Heart left ventricle (tissue), 16 donors: Measurements from ENCODE around the gene JPH2. TPM values are rescaled to one million over a fixed set of nuclear protein-coding genes. Genes with fewer than 3 reads are reported as not detected.

Experiments used
- ATAC-seq, 4 donors: fragments of 200-7000 bp; cut with Tn5 transposase; one replicate each; pipeline ENCODE4 v1.9.1; 2020 to 2022; ENCODE audit warnings: moderate library complexity in 4 of 4, mild to moderate bottlenecking in 3 of 4, moderate number of reproducible peaks in 1 of 4
- DNase-seq, 5 donors: peaks; one replicate each; pipeline ENCODE4 v3.0.0-alpha.2; 2020
- H3K27ac ChIP-seq, 12 donors: fragments of 200-600 bp; sonication (generic) in 4 of 12; one replicate each; pipeline versions ENCODE4 v1.5.0 to v1.8.0; 2016 to 2022; ENCODE audit warnings: mild to moderate bottlenecking in 2 of 12
- H3K27me3 ChIP-seq, 9 donors: fragments of 200-600 bp; sonication (generic) in 2 of 9; one replicate each; pipeline versions ENCODE4 v1.5.1 to v1.8.0; 2016 to 2022; ENCODE audit warnings: mild to moderate bottlenecking in 3 of 9
- H3K36me3 ChIP-seq, 9 donors: fragments of 200-600 bp; sonication (generic) in 2 of 9; one replicate each; pipeline versions ENCODE4 v1.5.0 to v1.8.0; 2018 to 2022; ENCODE audit warnings: mild to moderate bottlenecking in 2 of 9
- H3K4me1 ChIP-seq, 12 donors: fragments of 200-600 bp; sonication (generic) in 4 of 12; one replicate each; pipeline versions ENCODE4 v1.5.0 to v1.8.0; 2016 to 2022; ENCODE audit warnings: mild to moderate bottlenecking in 3 of 12
- H3K4me3 ChIP-seq, 12 donors: fragments of 200-600 bp; sonication (generic) in 4 of 12; one replicate each; pipeline versions ENCODE4 v1.5.0 to v1.8.0; 2017 to 2022; ENCODE audit warnings: mild to moderate bottlenecking in 9 of 12, moderate library complexity in 4 of 12
- H3K9me3 ChIP-seq, 12 donors: fragments of 200-600 bp; sonication (generic) in 4 of 12; one replicate each; pipeline versions ENCODE4 v1.5.0 to v1.8.0; 2016 to 2022; ENCODE audit warnings: mild to moderate bottlenecking in 1 of 12
- POLR2A ChIP-seq, 2 donors: fragments of 450-650 bp; IDR thresholded peaks; one replicate each; pipeline ENCODE4 v1.6.1; 2017; ENCODE audit warnings: antibody characterized with exemption in 2 of 2, mild to moderate bottlenecking in 2 of 2, moderate library complexity in 2 of 2
- WGBS, 4 donors: extraction: QIAGEN DNeasy Blood & Tissue Kit in 2 of 4; methylation state at CpG; one replicate each; pipeline versions ENCODE4 v1.1.5 to v1.1.7; 2013 to 2018; 5-methylcytosine and 5-hydroxymethylcytosine counted together
- intact Hi-C, 10 donors: fragments of 100-400 bp; cut with DNase I; formaldehyde crosslinking; loops; one replicate each; pipeline versions ENCODE4 v1.11.1 to v1.14.2; 2022
- polyA plus RNA-seq, 2 donors: library from polyadenylated mRNA; stranded (reverse); fragments of 200-250 nt; gene quantifications; one replicate each; pipeline ENCODE4 v1.2.3, GENCODE V29; 2013
- total RNA-seq, 9 donors: library from RNA; depleted of rRNA in 2 of 9; stranded (reverse); fragments of >200 nt in 2 of 9; fragmentation: NEBNext Ultra II Directional in 3 of 9; extraction: Animal tissue kit (Norgen Biotek cat#: 25700) in 3 of 9; gene quantifications; one replicate each; pipeline versions ENCODE4 v1.1.0 to v1.2.4, GENCODE V29; 2016 to 2023
- TF ChIP-seq, protein P1 (sequence below), 12 donors: fragments of 200-600 bp; sonication (generic) in 4 of 12; IDR thresholded peaks; one replicate each; pipeline versions ENCODE4 v1.5.0 to v1.8.0; 2018 to 2022; ENCODE audit warnings: antibody characterized with exemption in 12 of 12, mild to moderate bottlenecking in 5 of 12
- donor health status: ischemic (EF 13 %, LVEDD 7.1; RV severe dilation, severe dysfunction).
- donor health status: healthy with polysubstance abuse.
- donor health status: DM: no; HTN: yes; CAD: no.
- donor health status: DM: no; HTN: no; CAD: no.
- donor health status: ischemic (EF 25% LVEDD 6.9; RV normal size, moderate dysfunction).
- donor health status: ischemic (EF 25% LVEDD 5.7; RV mildly dilated, moderate dysfunction).
- donor health status: healthy.
- donor health status: DM: yes; HTN: yes; CAD: no.
- donor health status: ischemic (EF 35%, LVEDD 5.7; RV mildly dilated, moderate dysfunction).
- donor health status: nonischemic (EF 11% LVEDD 7.7; RV severe dilation, severe dysfunction).
- donor health status: DM: yes; HTN: yes; CAD: no.
- donor health status: PGD.
- donor health status: ischemic (EF 29% LVEDD 5.4; RV normal size, mild dysfunction).
- donor health status: nonischemic (EF 23%, LVEDD 6.1; RV moderate dilation, normal function).

The JPH2 gene
- total and polyA plus RNA-seq, 11 donors, result 99.5 to 219 (median 155) TPM

DNA sequence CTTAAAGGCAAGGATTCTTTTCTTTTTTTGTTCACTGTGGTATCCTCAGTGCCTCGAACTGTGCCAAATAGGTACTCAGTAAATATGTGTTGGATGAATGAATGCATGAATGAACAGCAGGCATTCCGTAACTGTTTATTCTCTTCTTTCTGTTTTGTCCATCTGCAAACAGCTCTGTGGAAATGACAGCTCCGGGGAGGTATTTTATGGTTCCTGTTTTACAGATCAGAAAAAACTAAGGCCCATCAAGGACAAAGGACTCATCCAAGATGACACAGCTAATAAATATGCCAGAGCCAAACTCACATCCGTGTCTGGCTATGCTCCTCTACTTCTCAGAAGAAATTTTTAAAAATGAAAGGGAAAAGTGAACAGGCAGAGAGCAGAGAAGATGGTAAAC, 21.0 kb downstream of the JPH2 start:
- Histone ChIP-seq H3K27me3 (no peaks in the 10 kb centered on the region), H3K4me3 (peak overlapping the region in 6 of 12 donors; percentile 0 to 16 (median 6)), H3K27ac (peak overlapping the region in 11 of 12 donors; percentile 31 to 94 (median 87)), H3K9me3 (no peaks in the 10 kb centered on the region), H3K4me1 (peaks cover 6 to 68% (median 34%) of the 10 kb centered on the region in 12 donors), H3K36me3 (no peaks in the 10 kb centered on the region)
- ATAC-seq (peak in 1 of 4 donors; percentile 4), DNase-seq (peak in 1 of 5 donors; percentile 1)
- WGBS, 4 donors, result 12 to 24% (median 15%) methylated on average over 4 of the region's 4 CpGs
- TF ChIP-seq, protein P1, sequence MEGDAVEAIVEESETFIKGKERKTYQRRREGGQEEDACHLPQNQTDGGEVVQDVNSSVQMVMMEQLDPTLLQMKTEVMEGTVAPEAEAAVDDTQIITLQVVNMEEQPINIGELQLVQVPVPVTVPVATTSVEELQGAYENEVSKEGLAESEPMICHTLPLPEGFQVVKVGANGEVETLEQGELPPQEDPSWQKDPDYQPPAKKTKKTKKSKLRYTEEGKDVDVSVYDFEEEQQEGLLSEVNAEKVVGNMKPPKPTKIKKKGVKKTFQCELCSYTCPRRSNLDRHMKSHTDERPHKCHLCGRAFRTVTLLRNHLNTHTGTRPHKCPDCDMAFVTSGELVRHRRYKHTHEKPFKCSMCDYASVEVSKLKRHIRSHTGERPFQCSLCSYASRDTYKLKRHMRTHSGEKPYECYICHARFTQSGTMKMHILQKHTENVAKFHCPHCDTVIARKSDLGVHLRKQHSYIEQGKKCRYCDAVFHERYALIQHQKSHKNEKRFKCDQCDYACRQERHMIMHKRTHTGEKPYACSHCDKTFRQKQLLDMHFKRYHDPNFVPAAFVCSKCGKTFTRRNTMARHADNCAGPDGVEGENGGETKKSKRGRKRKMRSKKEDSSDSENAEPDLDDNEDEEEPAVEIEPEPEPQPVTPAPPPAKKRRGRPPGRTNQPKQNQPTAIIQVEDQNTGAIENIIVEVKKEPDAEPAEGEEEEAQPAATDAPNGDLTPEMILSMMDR (IDR thresholded peaks at IDR 0.05), result no peak
- TF ChIP-seq POLR2A (IDR thresholded peaks at IDR 0.05), result no peak
- intact Hi-C loops, result loop anchor here in 1 of 10 donors (1.0 kb wide), 1 partner anchor 21 kb away; the partner anchor contains the start of gene JPH2

DNA sequence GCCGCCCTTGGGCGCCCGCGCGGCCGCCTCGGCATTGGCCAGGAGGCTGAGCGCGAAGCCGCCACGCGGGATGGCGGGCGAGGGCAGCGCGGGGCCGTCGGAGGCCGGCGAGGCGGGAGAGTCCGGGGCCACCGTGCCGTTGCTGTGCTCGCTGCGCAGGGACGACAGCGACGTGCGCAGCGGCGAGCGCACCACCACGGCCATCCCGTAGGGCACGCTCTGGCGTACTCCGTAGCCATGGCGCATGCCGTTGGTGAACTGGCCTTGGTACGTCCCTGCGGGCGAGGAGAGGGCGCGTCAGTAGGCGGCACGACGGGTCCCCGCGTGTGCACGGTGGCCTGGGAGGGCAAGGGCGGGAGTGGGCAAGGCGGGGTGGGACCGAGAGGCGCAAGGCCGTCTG, 26.9 kb downstream of the JPH2 start:
- H3K4me3 ChIP-seq, result no peak overlapping the region
- peaks cover 0 to 30% (median 2%) of the 10 kb centered on the region in 9 donors for H3K36me3 ChIP-seq
- no peaks in the 10 kb centered on the region for H3K9me3 ChIP-seq
- no peaks in the 10 kb centered on the region for H3K27me3 ChIP-seq
- ATAC-seq (peak in 1 of 4 donors; percentile 33), DNase-seq (peak in 1 of 5 donors; percentile 19)
- intact Hi-C loops, result no loop called here
- WGBS, 4 donors, result 65 to 74% (median 69%) methylated on average over 15 to 56 of the region's 56 CpGs
- H3K27ac ChIP-seq, result peak overlapping the region in 1 of 12 donors; percentile 91
- TF ChIP-seq, protein P1 (IDR thresholded peaks at IDR 0.05), result no peak
- no peak for TF ChIP-seq POLR2A (IDR thresholded peaks at IDR 0.05)
- H3K4me1 ChIP-seq, result peaks cover 0 to 45% (median 12%) of the 10 kb centered on the region in 12 donors

DNA sequence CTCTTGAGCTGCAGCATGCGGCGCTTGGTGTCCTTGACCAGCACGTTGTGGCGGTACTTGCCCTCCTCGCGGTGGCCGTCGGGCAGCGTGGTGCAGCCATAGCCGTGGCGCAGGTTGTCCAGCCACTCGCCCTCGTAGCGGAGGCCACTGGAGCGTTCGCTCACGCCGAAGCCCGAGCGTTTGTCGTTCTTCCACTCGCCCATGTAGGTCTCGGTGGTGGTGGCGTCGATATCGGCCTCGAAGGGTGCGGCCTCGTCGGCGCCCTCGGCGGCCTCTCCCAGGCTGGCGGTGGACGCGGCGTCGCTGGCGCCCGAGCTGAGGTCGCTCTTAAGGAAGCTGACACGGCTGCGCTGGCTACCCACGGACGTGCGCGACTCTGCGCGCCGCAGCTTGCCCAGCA, 27.3 kb downstream of the JPH2 start:
- Histone ChIP-seq H3K4me1 (peaks cover 0 to 45% (median 12%) of the 10 kb centered on the region in 12 donors), H3K27ac (peak overlapping the region in 1 of 12 donors; percentile 91), H3K27me3 (no peaks in the 10 kb centered on the region), H3K36me3 (peaks cover 0 to 30% (median 2%) of the 10 kb centered on the region in 9 donors), H3K9me3 (no peaks in the 10 kb centered on the region), H3K4me3 (no peak overlapping the region)
- DNase-seq (no peak), ATAC-seq (peak in 1 of 4 donors; percentile 13)
- WGBS, 4 donors, result 76 to 89% (median 84%) methylated on average over 34 to 50 of the region's 50 CpGs
- intact Hi-C loops, result no loop called here
- TF ChIP-seq, protein P1 (IDR thresholded peaks at IDR 0.05), result no peak
- no peak for TF ChIP-seq POLR2A (IDR thresholded peaks at IDR 0.05)

DNA sequence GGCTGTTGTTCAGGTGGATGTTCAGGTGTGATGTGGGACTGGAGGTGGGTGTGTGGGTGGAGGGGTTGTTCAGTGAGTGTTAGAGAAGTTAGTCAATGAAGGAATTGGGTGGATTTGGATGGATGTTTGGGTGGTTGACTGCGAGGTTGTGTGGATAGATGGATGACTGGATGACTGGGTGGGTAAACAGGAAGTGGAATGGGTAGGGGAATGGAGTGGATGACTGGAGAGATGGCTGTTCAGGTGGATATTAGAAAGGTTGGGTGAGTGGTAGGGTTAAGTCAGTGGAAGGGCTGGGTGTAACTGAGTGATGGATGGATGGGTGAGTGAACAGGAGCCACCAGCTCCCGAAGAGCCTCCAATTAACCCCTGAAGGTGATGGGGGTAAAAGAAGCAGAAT, 27.9 kb downstream of the JPH2 start:
- 77 to 85% (median 79%) methylated on average over 2 of the region's 2 CpGs for WGBS, 4 donors
- peak overlapping the region in 1 of 12 donors; percentile 91 for H3K27ac ChIP-seq
- intact Hi-C loops, result no loop called here

More for the DNA sequence above, 27.9 kb downstream of the JPH2 start:
- peaks cover 0 to 47% (median 12%) of the 10 kb centered on the region in 12 donors for H3K4me1 ChIP-seq
- H3K36me3 ChIP-seq, result peaks cover 0 to 30% (median 2%) of the 10 kb centered on the region in 9 donors
- DNase-seq (no peak), ATAC-seq (no peak)
- no peak overlapping the region for H3K4me3 ChIP-seq
- no peak for TF ChIP-seq POLR2A (IDR thresholded peaks at IDR 0.05)
- TF ChIP-seq, protein P1 (IDR thresholded peaks at IDR 0.05), result no peak
- no peaks in the 10 kb centered on the region for H3K27me3 ChIP-seq
- H3K9me3 ChIP-seq, result no peaks in the 10 kb centered on the region
